ENCODE measurements around the gene LDLRAD4.

- TF ChIP-seq POLR2A (IDR thresholded peaks at IDR 0.05) = no peak
- TF ChIP-seq CTCF (IDR thresholded peaks at IDR 0.05) = no peak
These were observed 28.9 kb downstream of the LDLRAD4 start for GRCh38 chr18:13247506-13247905.
